DMS153 treated with DMSO at 0.1 percent for 48 hours (cell line): ENCODE data around the gene MMP28.

Experiments used
- DNase-seq: peaks from one replicate; lab custom pipeline; 2025; ENCODE audit not compliant: unreplicated experiment; lab: John Stamatoyannopoulos, UW

Gene MMP28

GRCh38 chr17:35728551-35728950 lies 66.9 kb downstream of the MMP28 start:
- no peak for DNase-seq

DNA sequence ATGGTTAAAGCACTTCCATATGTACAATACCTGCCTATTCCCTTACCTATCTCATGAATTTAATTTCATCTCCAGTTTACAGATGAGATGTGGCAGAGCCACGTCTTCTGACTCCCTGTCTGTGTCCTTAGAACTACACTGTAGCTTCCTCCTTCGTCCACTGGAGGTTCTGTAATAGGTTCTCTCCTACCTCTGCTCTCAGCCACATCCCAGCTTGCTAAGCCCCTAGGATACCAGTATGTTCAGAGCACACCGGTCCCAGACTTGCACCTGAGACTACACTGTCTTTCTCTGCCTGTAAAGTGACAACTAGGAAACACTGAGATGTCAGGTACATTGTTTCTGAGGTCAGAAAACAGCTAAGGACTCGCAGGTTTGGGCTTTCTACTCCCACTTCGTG lies 67.8 kb downstream of the MMP28 start:
- DNase-seq: no peak

- DNase-seq: no peak
These were observed 68.4 kb downstream of the MMP28 start for GRCh38 chr17:35726953-35727460.

- no peak for DNase-seq
These were observed 69.1 kb downstream of the MMP28 start for GRCh38 chr17:35726127-35726952.

- no peak for DNase-seq
These were observed 69.7 kb downstream of the MMP28 start for GRCh38 chr17:35725802-35726126.

DNA sequence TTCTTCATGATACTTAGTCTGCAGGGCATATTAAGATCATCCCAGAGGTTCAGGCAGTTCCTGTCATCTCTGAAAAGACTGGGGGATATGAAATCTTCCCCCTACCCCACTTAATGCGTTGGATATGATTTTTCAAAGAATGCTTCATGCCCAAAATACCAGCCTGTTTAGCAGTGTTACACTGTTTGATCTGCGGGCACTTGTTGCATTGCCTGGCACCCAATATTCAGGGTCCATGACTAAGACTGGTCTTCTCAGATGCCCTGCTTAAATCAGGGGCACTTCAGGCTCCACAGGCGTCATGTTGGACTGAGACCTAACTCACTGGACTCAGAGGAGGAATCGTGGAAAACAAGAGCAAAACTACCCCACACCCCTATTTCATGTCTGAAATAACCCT lies 70.4 kb downstream of the MMP28 start:
- no peak for DNase-seq

GRCh38 chr17:35723735-35724134 lies 71.7 kb downstream of the MMP28 start:
- no peak for DNase-seq

DNA sequence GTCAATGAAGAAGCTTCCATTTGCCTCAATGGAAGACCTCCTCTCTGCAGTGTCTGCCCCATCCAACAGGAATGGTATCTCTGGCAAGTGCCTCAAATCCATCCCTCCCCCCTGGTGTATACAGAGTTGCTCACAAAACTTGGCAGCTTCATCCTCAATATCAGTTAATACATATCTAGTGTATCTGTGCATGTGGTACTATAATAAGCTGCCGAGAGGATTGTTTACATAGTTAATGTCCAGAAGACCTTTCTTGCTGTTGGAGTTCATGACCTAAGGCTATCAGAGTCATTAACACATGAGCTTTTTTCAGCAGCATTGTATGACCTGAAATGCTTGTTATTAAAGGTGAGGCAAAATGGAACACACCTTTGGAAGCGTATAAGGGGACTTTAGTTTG lies 78.0 kb downstream of the MMP28 start:
- DNase-seq: no peak

DNA sequence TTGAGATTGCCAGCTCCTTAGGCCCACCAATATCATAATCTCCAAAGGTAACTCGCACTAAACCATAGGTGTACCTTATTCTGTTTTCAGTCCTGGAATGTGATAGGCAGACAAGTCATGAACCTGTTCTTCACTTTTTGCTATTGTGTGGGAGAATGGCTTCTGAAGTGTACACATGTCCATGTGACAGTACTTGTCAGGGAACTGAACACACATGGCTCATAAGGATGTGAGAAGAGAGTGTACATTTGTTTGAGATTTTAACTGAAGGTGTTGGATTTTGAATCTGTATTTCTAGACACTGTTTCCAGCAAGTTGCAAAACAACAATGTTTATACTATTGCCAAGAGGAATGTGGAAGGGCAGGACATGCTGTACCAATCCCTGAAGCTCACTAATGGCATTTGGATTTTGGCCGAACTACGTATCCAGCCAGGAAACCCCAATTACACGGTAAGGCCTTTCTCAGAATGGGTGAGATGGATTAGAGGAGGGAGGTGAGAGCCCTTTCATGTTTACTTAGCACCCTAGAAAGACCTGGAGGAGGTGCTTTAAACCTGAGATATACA lies 78.5 kb downstream of the MMP28 start:
- no peak for DNase-seq

DNA sequence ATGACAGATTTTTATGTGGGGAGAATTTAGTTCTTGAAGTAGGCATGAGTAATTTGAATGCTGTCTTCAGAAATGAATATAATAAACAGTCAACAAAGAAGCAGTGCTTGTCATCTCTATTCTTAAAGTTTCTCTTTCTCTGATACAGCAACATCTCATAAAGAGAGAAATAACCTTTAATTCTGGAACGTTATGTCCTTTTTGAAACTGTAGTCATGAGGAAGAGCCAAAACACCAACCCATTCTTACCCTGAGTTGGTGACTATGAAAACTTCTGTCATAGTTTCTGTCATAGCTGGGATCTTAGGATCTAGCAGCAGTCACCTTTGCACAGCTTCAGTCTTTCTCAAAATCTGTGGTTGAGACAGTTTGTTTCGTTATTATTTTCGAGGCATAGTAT lies 79.3 kb downstream of the MMP28 start:
- DNase-seq: no peak
